Uterus (tissue), 4 donors: Measurements from ENCODE around the gene CRYBA4. TPM values are rescaled to one million over a fixed set of nuclear protein-coding genes. Genes with fewer than 3 reads are reported as not detected.

Source experiments
- DNase-seq, 2 donors: peaks; one replicate each; pipeline ENCODE4 v3.0.0-alpha.2; 2019 to 2020
- H3K27ac ChIP-seq, 2 donors: fragments of 200-600 bp; sonication (generic); 1 replicate in 1 of 2; 2 replicates in 1 of 2; pipeline ENCODE4 v1.5.1; 2016 to 2018
- H3K27me3 ChIP-seq, 2 donors: fragments of 200-600 bp; sonication (generic); one replicate each; pipeline ENCODE4 v1.5.1; 2018 to 2019; ENCODE audit warnings: control low read depth in 1 of 2
- H3K36me3 ChIP-seq, 2 donors: fragments of 200-600 bp; sonication (generic); one replicate each; pipeline ENCODE4 v1.5.1; 2019; ENCODE audit warnings: control low read depth in 1 of 2
- H3K4me1 ChIP-seq, 2 donors: fragments of 200-600 bp; sonication (generic); one replicate each; pipeline ENCODE4 v1.5.1; 2018 to 2019; ENCODE audit warnings: control low read depth in 1 of 2
- H3K4me3 ChIP-seq, 2 donors: fragments of 200-600 bp; sonication (generic); 1 replicate in 1 of 2; 2 replicates in 1 of 2; pipeline ENCODE4 v1.5.1; 2018 to 2019; ENCODE audit warnings: mild to moderate bottlenecking in 1 of 2
- H3K9me3 ChIP-seq, 2 donors: fragments of 200-600 bp; sonication (generic); one replicate each; pipeline ENCODE4 v1.5.1; 2019; ENCODE audit warnings: control low read depth in 1 of 2
- POLR2A ChIP-seq, 2 donors: fragments of 450-650 bp; IDR thresholded peaks; one replicate each; pipeline ENCODE4 v1.6.1; 2016; ENCODE audit warnings: antibody characterized with exemption in 2 of 2, mild to moderate bottlenecking in 1 of 2, moderate library complexity in 1 of 2
- intact Hi-C: fragments of 100-400 bp; cut with DNase I; formaldehyde crosslinking; loops from one replicate; pipeline ENCODE4 v1.15.1; 2023; ENCODE audit warnings: low total_unique reads
- total RNA-seq, 4 donors: library from RNA; depleted of rRNA in 3 of 4; stranded (reverse); fragments of >200 nt in 3 of 4; gene quantifications; one replicate each; pipeline versions ENCODE4 v1.1.0 to v1.2.4, GENCODE V29; 2014 to 2023
- TF ChIP-seq, protein P1 (sequence below), 4 experiments: fragments of 200-600 bp in 2 of 4; fragments of 450-650 bp in 2 of 4; sonication (generic) in 2 of 4; IDR thresholded peaks; one replicate each; pipeline ENCODE4 v1.5.1; 2016 to 2019; ENCODE audit warnings: antibody characterized with exemption in 4 of 4, mild to moderate bottlenecking in 2 of 4, moderate library complexity in 1 of 4
- donor health status: DM: yes; HTN: yes; CAD: no.

The CRYBA4 gene
- total RNA-seq, 4 donors from 2014 or later = not detected

- intact Hi-C loops = no loop called here
- peak within 1 kb of the TSS in 1 of 2 donors; percentile 12 for H3K27ac ChIP-seq
- H3K36me3 ChIP-seq = no peaks in the 10 kb centered on the region
- TF ChIP-seq POLR2A (IDR thresholded peaks at IDR 0.05) = no peak
- TF ChIP-seq, protein P1, sequence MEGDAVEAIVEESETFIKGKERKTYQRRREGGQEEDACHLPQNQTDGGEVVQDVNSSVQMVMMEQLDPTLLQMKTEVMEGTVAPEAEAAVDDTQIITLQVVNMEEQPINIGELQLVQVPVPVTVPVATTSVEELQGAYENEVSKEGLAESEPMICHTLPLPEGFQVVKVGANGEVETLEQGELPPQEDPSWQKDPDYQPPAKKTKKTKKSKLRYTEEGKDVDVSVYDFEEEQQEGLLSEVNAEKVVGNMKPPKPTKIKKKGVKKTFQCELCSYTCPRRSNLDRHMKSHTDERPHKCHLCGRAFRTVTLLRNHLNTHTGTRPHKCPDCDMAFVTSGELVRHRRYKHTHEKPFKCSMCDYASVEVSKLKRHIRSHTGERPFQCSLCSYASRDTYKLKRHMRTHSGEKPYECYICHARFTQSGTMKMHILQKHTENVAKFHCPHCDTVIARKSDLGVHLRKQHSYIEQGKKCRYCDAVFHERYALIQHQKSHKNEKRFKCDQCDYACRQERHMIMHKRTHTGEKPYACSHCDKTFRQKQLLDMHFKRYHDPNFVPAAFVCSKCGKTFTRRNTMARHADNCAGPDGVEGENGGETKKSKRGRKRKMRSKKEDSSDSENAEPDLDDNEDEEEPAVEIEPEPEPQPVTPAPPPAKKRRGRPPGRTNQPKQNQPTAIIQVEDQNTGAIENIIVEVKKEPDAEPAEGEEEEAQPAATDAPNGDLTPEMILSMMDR (IDR thresholded peaks at IDR 0.05) = no peak
- H3K4me1 ChIP-seq = no peaks in the 10 kb centered on the region
- no peaks in the 10 kb centered on the region for H3K9me3 ChIP-seq
- H3K27me3 ChIP-seq = no peaks in the 10 kb centered on the region
- H3K4me3 ChIP-seq = no peak within 1 kb of the TSS
- DNase-seq = no peak
Observed at GRCh38 chr22:26617271-26618199, 4.2 kb upstream of the CRYBA4 start, which contains the start of gene CRYBB1. Gene CRYBB1, minus strand, starts transcription at chr22:26618027. Its CDS starts 1,708 bp downstream, at chr22:26616319.

- Histone ChIP-seq H3K9me3 (no peaks in the 10 kb centered on the region), H3K27me3 (no peaks in the 10 kb centered on the region), H3K36me3 (no peaks in the 10 kb centered on the region), H3K27ac (peak overlapping the region in 1 of 2 donors; percentile 12), H3K4me3 (no peak overlapping the region), H3K4me1 (no peaks in the 10 kb centered on the region)
- DNase-seq = no peak
- TF ChIP-seq POLR2A (IDR thresholded peaks at IDR 0.05) = no peak
- TF ChIP-seq, protein P1 (IDR thresholded peaks at IDR 0.05) = no peak
- intact Hi-C loops = no loop called here
Observed at GRCh38 chr22:26618455-26618854, 3.3 kb upstream of the CRYBA4 start.

- no peaks in the 10 kb centered on the region for H3K27me3 ChIP-seq
- H3K9me3 ChIP-seq = no peaks in the 10 kb centered on the region
- H3K4me3 ChIP-seq = no peak overlapping the region
- peak overlapping the region in 1 of 2 donors; percentile 12 for H3K27ac ChIP-seq
- intact Hi-C loops = no loop called here
- no peaks in the 10 kb centered on the region for H3K36me3 ChIP-seq
- DNase-seq = peak in 1 of 2 donors; percentile 63
- H3K4me1 ChIP-seq = no peaks in the 10 kb centered on the region
- TF ChIP-seq, protein P1 (IDR thresholded peaks at IDR 0.05) = no peak
- TF ChIP-seq POLR2A (IDR thresholded peaks at IDR 0.05) = no peak
Observed at GRCh38 chr22:26619510-26619909, 2.3 kb upstream of the CRYBA4 start.

DNA sequence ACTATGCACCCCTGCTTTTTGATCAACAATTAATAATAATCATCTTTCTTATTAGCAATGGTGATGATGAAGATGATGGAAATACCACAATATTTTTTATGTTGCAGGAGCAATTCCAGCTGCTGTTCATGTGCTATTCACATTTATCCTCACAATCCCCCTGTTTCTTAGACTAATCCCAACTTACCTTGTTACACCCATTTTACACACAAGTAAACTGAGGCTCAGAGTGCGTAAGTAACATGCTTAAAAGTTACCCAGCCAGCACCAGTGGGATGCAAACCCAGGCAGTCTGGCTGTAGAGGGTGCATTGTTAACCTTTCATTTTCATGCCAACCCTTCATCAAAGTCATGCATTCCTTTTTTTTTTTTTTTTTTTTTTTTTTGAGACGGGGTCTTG, 1.6 kb upstream of the CRYBA4 start:
- intact Hi-C loops = no loop called here
- Histone ChIP-seq H3K4me3 (no peak overlapping the region), H3K27ac (no peak overlapping the region), H3K4me1 (no peaks in the 10 kb centered on the region), H3K27me3 (no peaks in the 10 kb centered on the region), H3K36me3 (no peaks in the 10 kb centered on the region), H3K9me3 (no peaks in the 10 kb centered on the region)
- no peak for TF ChIP-seq POLR2A (IDR thresholded peaks at IDR 0.05)
- TF ChIP-seq, protein P1 (IDR thresholded peaks at IDR 0.05) = no peak
- DNase-seq = no peak

DNA sequence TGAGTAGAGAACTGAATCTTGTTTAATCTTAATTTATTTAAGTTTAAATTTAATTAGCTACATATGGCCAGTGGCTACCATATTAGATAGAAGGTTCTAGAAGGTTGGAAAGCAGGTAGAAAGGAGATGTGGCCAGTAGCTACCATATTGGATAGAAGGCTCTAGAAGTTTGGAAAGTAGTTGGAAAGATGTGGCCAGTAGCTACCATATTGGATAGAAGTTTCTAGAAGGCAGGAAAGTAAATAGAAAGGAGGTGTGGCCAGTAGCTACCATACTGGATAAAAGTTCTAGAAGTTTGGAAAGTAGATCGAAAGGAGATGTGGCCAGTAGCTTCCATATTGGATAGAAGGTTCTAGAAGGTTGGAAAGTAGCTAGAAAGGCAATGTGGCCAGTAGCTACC, 2.2 kb downstream of the CRYBA4 start:
- Histone ChIP-seq H3K4me3 (no peak overlapping the region), H3K27ac (no peak overlapping the region), H3K27me3 (no peaks in the 10 kb centered on the region), H3K36me3 (no peaks in the 10 kb centered on the region), H3K9me3 (no peaks in the 10 kb centered on the region), H3K4me1 (no peaks in the 10 kb centered on the region)
- TF ChIP-seq, protein P1 (IDR thresholded peaks at IDR 0.05) = no peak
- TF ChIP-seq POLR2A (IDR thresholded peaks at IDR 0.05) = no peak
- no peak for DNase-seq
- intact Hi-C loops = no loop called here
